ENCODE data around the gene ZNF582.

Gene ZNF582

DNA sequence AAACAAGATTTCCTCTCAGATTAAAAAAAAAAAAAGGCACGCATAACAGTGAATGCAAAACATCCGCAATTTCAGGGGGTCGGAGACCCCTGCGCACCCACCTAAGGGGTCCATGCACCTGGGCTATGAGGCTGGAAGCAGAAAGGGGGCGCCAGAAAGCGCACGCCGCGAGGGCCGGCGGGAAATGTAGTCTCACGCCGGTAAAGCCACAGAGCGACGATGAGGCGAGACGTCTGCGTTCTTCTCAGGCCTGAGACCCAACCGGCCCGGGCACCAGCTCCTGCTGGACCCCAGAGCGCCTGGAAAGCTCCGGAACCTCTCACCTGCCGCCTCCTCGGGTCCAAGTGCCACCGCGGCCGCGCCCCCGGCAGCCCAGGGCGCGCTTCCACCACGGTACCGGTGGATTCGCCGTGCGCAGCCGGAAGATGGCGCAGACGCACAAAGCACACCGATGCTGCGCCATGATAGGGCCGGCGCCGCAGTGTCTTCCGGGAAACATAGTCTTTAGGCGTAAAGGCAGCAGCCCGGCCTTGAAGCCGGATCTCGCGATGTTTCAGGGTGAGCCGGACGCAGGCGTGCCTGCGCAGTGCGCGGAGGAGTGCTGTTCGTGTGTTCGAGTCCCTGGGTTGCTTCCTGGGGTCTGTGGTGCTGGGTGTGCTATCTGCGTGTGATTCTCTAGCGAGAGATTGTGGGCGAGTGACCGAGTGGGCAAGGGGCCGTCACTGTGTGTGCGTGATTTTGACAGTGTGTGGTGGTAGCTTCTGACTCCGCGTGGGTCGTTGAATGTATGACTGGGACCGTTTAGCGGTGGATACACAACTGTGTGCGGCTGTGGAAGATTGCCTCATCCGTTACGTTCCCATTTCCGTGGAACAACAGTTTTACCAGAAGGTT, at the start of gene ZNF582:
Gene ZNF582, minus strand, starts transcription at position 416 of the 894 bp plus-strand sequence. CDS start 1,782 bp downstream, outside the sequence.
- H3K36me3 ChIP-seq (ENCODE audit: control insufficient read depth, insufficient read depth, low read length) = peaks cover 22% of the 10 kb centered on the region
- H3K4me3 ChIP-seq (ENCODE audit: low read depth, low read length) = peak within 1 kb of the TSS; percentile 93
- no peaks in the 10 kb centered on the region for H3K27me3 ChIP-seq (ENCODE audit: control insufficient read depth, insufficient read depth, low read length)
- H3K9ac ChIP-seq (ENCODE audit: low read length) = peak within 1 kb of the TSS; percentile 93
- H3K27ac ChIP-seq (ENCODE audit: low read depth, low read length) = peak within 1 kb of the TSS; percentile 87
- H3K4me1 ChIP-seq (ENCODE audit: control insufficient read depth, insufficient read depth, low read length) = no peaks in the 10 kb centered on the region
- peaks cover 22% of the 10 kb centered on the region; the same call in 1 of the 2 replicates for H3K9me3 ChIP-seq (ENCODE audit: control insufficient read depth, insufficient read depth, low read depth, low read length)

DNA sequence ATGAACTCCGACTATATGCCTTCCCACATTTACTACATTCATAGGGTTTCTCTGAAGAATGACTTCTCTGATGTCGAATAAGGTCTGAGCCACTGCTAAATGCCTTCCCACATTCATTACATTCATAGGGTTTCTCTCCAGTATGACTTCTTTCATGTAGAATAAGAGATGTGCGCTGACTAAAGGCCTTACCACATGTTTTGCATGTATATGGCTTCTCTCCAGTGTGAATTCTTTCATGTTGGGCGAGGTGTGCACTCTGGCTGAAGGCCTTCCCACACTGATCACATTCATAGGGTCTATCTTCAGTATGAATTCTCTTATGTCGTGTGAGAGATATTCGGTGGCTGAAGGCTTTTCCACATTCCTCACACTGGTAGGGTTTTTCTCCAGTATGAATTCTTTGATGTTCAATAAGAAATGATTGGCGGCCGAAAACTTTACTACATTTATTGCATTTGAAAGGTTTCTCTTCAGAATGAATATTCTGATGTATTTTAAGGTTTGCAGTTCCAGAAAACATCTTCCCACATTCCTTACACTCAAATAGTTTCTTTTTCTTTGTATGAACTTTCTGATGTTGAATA, 48.0 kb upstream of the ZNF582 start:
- no peaks in the 10 kb centered on the region for H3K27me3 ChIP-seq (ENCODE audit: control insufficient read depth, insufficient read depth, low read length)
- H3K36me3 ChIP-seq (ENCODE audit: control insufficient read depth, insufficient read depth, low read length) = peaks cover 17% of the 10 kb centered on the region; the same call in 1 of the 2 replicates
- no peaks in the 10 kb centered on the region for H3K4me1 ChIP-seq (ENCODE audit: control insufficient read depth, insufficient read depth, low read length)
- H3K27ac ChIP-seq (ENCODE audit: low read depth, low read length) = no peak overlapping the region
- no peak overlapping the region for H3K9ac ChIP-seq (ENCODE audit: low read length)
- H3K4me3 ChIP-seq (ENCODE audit: low read depth, low read length) = no peak overlapping the region
- H3K9me3 ChIP-seq (ENCODE audit: control insufficient read depth, insufficient read depth, low read depth, low read length) = peaks cover 66% of the 10 kb centered on the region

DNA sequence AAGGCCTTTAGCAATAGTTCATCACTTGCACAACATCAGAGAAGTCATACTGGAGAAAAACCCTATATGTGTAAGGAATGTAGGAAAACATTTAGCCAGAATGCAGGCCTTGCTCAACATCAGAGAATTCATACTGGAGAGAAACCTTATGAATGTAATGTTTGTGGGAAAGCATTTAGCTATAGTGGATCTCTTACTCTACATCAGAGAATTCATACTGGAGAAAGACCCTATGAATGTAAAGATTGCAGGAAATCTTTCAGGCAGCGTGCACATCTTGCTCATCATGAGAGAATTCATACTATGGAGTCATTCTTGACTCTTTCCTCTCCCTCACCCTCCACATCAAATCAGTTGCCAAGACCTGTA, 30.6 kb upstream of the ZNF582 start:
- Histone ChIP-seq H3K4me3 (ENCODE audit: low read depth, low read length) (no peak overlapping the region), H3K36me3 (ENCODE audit: control insufficient read depth, insufficient read depth, low read length) (peaks cover 13% of the 10 kb centered on the region), H3K27me3 (ENCODE audit: control insufficient read depth, insufficient read depth, low read length) (no peaks in the 10 kb centered on the region), H3K9ac (ENCODE audit: low read length) (no peak overlapping the region), H3K9me3 (ENCODE audit: control insufficient read depth, insufficient read depth, low read depth, low read length) (peaks cover 90% of the 10 kb centered on the region), H3K4me1 (ENCODE audit: control insufficient read depth, insufficient read depth, low read length) (no peaks in the 10 kb centered on the region), H3K27ac (ENCODE audit: low read depth, low read length) (no peak overlapping the region)

DNA sequence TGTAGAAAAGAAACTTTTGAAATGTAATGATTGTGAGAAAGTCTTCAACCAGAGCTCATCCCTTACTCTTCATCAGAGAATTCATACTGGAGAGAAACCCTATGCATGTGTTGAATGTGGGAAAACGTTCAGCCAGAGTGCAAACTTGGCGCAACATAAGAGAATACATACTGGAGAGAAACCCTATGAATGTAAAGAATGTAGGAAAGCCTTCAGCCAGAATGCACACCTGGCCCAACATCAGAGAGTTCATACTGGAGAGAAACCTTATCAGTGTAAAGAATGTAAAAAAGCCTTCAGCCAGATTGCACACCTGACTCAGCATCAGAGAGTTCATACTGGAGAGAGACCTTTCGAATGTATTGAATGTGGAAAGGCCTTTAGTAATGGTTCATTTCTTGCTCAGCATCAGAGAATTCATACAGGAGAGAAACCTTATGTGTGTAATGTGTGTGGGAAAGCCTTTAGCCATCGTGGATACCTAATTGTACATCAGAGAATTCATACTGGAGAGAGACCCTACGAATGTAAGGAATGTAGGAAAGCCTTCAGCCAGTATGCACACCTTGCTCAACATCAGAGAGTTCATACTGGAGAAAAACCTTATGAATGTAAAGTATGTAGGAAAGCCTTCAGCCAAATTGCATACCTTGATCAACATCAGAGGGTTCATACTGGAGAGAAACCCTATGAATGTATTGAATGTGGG, 30.1 kb upstream of the ZNF582 start:
- no peaks in the 10 kb centered on the region for H3K27me3 ChIP-seq (ENCODE audit: control insufficient read depth, insufficient read depth, low read length)
- H3K9me3 ChIP-seq (ENCODE audit: control insufficient read depth, insufficient read depth, low read depth, low read length) = peaks cover 91% of the 10 kb centered on the region
- H3K4me3 ChIP-seq (ENCODE audit: low read depth, low read length) = no peak overlapping the region
- H3K27ac ChIP-seq (ENCODE audit: low read depth, low read length) = no peak overlapping the region
- H3K36me3 ChIP-seq (ENCODE audit: control insufficient read depth, insufficient read depth, low read length) = peaks cover 13% of the 10 kb centered on the region
- H3K9ac ChIP-seq (ENCODE audit: low read length) = no peak overlapping the region
- H3K4me1 ChIP-seq (ENCODE audit: control insufficient read depth, insufficient read depth, low read length) = no peaks in the 10 kb centered on the region

DNA sequence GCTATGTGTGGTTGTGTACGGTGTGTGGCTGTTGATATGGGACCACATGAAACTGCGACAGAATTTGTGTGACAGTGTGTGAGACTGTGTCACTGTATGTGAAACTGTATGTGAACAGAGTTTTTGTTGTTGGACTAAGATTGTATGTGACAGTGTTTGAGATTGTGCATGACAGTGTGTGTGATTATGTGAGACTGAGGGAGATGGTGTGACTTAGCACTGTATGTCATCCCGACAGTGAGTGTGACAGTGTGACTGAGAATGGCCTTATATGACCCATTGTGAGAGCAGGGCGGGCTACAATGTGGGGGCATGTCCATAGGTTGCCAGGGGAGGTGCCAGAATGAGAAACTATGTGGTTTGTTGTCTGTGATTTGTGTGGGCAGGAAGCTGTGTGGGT, 11.7 kb upstream of the ZNF582 start:
- H3K27ac ChIP-seq (ENCODE audit: low read depth, low read length) = no peak overlapping the region
- no peak overlapping the region for H3K9ac ChIP-seq (ENCODE audit: low read length)
- peaks cover 26% of the 10 kb centered on the region for H3K36me3 ChIP-seq (ENCODE audit: control insufficient read depth, insufficient read depth, low read length)
- peaks cover 5% of the 10 kb centered on the region for H3K4me1 ChIP-seq (ENCODE audit: control insufficient read depth, insufficient read depth, low read length)
- H3K9me3 ChIP-seq (ENCODE audit: control insufficient read depth, insufficient read depth, low read depth, low read length) = peaks cover 57% of the 10 kb centered on the region
- no peaks in the 10 kb centered on the region for H3K27me3 ChIP-seq (ENCODE audit: control insufficient read depth, insufficient read depth, low read length)
- peak overlapping the region; percentile 90 for H3K4me3 ChIP-seq (ENCODE audit: low read depth, low read length)

DNA sequence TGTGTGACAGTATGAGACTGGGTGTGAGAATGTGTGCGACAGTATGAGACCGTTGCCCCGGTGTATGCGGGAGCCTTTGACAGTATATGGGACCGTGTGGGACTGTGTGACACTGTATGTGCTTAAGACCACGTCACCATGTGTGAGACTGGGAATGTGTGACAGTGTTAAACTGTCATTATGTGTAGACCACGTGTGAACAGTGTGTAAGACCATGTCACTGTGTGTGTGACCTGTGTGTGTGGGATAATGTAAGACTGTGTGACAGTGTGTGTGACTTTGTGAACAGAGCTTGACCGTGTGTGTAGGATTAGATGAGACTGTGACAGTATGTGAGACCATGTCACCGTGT, 11.3 kb upstream of the ZNF582 start:
- peaks cover 25% of the 10 kb centered on the region for H3K36me3 ChIP-seq (ENCODE audit: control insufficient read depth, insufficient read depth, low read length)
- H3K9ac ChIP-seq (ENCODE audit: low read length) = peak overlapping the region; percentile 88
- H3K4me3 ChIP-seq (ENCODE audit: low read depth, low read length) = peak overlapping the region; percentile 90
- H3K27me3 ChIP-seq (ENCODE audit: control insufficient read depth, insufficient read depth, low read length) = no peaks in the 10 kb centered on the region
- H3K9me3 ChIP-seq (ENCODE audit: control insufficient read depth, insufficient read depth, low read depth, low read length) = peaks cover 57% of the 10 kb centered on the region
- H3K4me1 ChIP-seq (ENCODE audit: control insufficient read depth, insufficient read depth, low read length) = peaks cover 5% of the 10 kb centered on the region
- H3K27ac ChIP-seq (ENCODE audit: low read depth, low read length) = no peak overlapping the region

DNA sequence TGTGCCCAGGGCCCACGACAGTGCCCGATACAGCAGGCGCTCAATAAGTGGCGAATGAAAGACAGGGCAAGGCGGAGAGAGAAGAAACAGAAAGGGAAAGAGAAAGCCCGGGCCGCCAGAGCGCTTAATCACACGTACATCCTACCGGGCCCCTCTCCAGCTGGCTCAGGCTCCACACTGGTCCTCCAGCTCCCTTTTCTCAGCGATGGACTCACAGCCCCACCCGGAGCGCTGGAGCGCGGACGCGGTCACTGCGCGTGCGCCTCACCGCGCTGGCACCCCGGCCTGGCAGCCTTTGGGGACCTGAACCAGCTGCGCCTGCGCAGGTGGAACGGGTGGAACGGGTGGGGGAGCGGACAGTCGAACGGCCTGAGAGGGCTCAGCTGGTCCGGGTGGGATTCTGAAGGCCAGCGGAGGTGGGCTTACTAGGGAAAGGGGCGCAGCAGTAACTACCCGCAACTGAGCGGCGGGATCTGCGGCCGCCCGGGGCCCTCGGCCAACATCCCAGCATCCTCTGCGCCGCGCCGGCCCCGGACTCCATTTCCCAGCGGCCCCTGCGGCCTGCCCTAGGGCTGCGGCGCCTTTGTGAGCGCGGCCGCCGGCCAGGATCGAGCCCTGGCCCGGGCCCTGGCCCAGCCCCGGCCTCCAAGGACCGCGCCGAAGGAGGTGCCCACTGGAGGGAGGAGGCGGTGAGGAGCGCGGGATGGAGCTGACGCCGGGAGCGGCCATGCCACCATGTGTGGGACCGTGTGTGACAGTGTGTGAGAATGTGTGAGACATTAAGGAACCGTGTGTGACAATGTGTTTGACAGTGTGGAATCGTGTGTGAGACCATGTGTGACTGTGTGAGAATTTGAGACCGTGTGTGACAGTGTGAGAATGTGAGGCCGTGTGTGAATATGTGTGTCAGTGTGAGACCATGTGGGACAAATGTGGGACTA, 10.7 kb upstream of the ZNF582 start, which contains the start of gene ZNF583:
Gene ZNF583, plus strand, starts transcription at position 569 of the 941 bp plus-strand sequence. CDS start 2,783 bp downstream, outside the sequence.
- Histone ChIP-seq H3K4me1 (ENCODE audit: control insufficient read depth, insufficient read depth, low read length) (peaks cover 5% of the 10 kb centered on the region), H3K27me3 (ENCODE audit: control insufficient read depth, insufficient read depth, low read length) (no peaks in the 10 kb centered on the region), H3K27ac (ENCODE audit: low read depth, low read length) (peak within 1 kb of the TSS; percentile 94), H3K36me3 (ENCODE audit: control insufficient read depth, insufficient read depth, low read length) (peaks cover 26% of the 10 kb centered on the region), H3K9me3 (ENCODE audit: control insufficient read depth, insufficient read depth, low read depth, low read length) (peaks cover 57% of the 10 kb centered on the region), H3K4me3 (ENCODE audit: low read depth, low read length) (peak within 1 kb of the TSS; percentile 90), H3K9ac (ENCODE audit: low read length) (peak within 1 kb of the TSS; percentile 88)

DNA sequence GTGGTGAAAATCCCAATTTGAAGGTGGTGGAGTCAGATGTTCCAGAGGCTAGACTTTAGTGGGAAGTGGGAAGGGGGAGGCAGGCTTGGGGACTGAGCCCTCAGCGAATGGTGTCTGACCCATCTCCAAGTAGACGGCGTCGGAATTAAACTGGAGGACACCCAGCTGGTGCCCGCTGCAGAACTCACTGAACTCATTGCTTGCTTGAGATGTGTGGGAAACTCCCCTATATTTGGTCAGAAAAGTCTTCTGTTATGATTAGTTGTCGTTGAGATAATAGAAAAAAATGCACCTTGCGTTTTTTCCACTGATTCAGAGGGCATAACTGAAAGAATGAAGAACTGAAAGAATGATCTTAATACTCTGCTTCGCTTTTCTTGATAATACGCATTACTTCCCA, 9.9 kb upstream of the ZNF582 start:
- Histone ChIP-seq H3K4me3 (ENCODE audit: low read depth, low read length) (peak overlapping the region; percentile 90), H3K36me3 (ENCODE audit: control insufficient read depth, insufficient read depth, low read length) (peaks cover 25% of the 10 kb centered on the region), H3K4me1 (ENCODE audit: control insufficient read depth, insufficient read depth, low read length) (peaks cover 5% of the 10 kb centered on the region), H3K9me3 (ENCODE audit: control insufficient read depth, insufficient read depth, low read depth, low read length) (peaks cover 53% of the 10 kb centered on the region), H3K27me3 (ENCODE audit: control insufficient read depth, insufficient read depth, low read length) (no peaks in the 10 kb centered on the region), H3K9ac (ENCODE audit: low read length) (peak overlapping the region; percentile 88), H3K27ac (ENCODE audit: low read depth, low read length) (no peak overlapping the region)

DNA sequence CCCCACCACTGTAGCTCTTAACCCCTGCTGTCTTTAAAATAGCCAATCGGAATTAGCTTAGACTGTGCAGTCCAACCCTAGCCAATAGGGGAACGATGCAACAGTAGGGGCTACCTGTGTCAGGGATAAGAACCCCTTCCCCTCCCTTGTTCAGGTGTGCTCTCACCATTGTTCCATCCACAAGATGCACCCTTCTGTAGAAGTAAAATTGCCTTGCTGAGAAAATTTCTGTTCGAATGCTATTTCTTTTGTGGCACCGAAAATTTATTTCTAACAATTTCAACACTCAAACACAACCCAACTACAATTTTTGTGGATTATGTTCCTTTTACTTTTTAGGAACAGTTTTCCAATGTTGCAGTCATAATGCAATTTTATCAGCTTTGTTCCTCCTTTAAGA, 7.2 kb upstream of the ZNF582 start:
- Histone ChIP-seq H3K27me3 (ENCODE audit: control insufficient read depth, insufficient read depth, low read length) (no peaks in the 10 kb centered on the region), H3K9me3 (ENCODE audit: control insufficient read depth, insufficient read depth, low read depth, low read length) (peaks cover 44% of the 10 kb centered on the region), H3K9ac (ENCODE audit: low read length) (no peak overlapping the region), H3K27ac (ENCODE audit: low read depth, low read length) (no peak overlapping the region), H3K36me3 (ENCODE audit: control insufficient read depth, insufficient read depth, low read length) (peaks cover 22% of the 10 kb centered on the region), H3K4me3 (ENCODE audit: low read depth, low read length) (no peak overlapping the region), H3K4me1 (ENCODE audit: control insufficient read depth, insufficient read depth, low read length) (peaks cover 5% of the 10 kb centered on the region)

DNA sequence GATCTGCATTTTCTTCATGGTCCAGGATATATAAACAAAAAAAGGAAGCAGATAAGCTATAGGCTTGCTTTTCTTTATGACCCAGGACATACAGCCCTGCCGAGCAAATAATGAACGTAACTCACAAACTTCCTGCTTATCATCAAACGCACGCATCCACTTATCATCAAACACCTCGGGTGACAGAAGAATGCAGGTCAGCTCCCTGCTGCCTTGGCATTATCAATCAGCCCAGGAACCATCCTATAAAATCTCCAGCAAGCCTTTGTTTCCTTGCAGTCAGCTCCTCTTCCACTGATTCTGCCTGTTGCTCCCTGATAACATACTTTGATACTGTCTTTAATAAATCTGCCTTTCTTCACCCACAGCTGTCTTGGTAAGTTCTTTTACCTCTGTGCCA, 5.5 kb upstream of the ZNF582 start:
- Histone ChIP-seq H3K9ac (ENCODE audit: low read length) (no peak overlapping the region), H3K36me3 (ENCODE audit: control insufficient read depth, insufficient read depth, low read length) (peaks cover 26% of the 10 kb centered on the region), H3K27me3 (ENCODE audit: control insufficient read depth, insufficient read depth, low read length) (no peaks in the 10 kb centered on the region), H3K9me3 (ENCODE audit: control insufficient read depth, insufficient read depth, low read depth, low read length) (peaks cover 48% of the 10 kb centered on the region), H3K4me1 (ENCODE audit: control insufficient read depth, insufficient read depth, low read length) (no peaks in the 10 kb centered on the region), H3K4me3 (ENCODE audit: low read depth, low read length) (no peak overlapping the region), H3K27ac (ENCODE audit: low read depth, low read length) (no peak overlapping the region)
